HepG2 (cell line): ENCODE results near the gene SCAMP3. TPM values are rescaled to one million over a fixed set of nuclear protein-coding genes. Genes with fewer than 3 reads are reported as not detected.

Experiments used
- ATF5 ChIP-seq: sonication (generic); formaldehyde crosslinking; IDR thresholded peaks from 2 replicates; pipeline ENCODE4 v1.4.0; 2020; ENCODE audit warnings: mild to moderate bottlenecking, low read depth, missing genetic modification reagents
- GLI4 ChIP-seq: sonication (generic); formaldehyde crosslinking; IDR thresholded peaks from 2 replicates; pipeline ENCODE4 v1.5.1; 2020; ENCODE audit warnings: missing genetic modification reagents, mild to moderate bottlenecking, moderate library complexity, borderline replicate concordance
- HMG20B ChIP-seq: conservative IDR thresholded peaks from 2 replicates; pipeline ENCODE4 v1.6.1; 2016; ENCODE audit warnings: missing genetic modification reagents, missing compliant biosample characterization
- HOXA5 ChIP-seq: sonication (generic); formaldehyde crosslinking; IDR thresholded peaks from 2 replicates; pipeline ENCODE4 v1.4.0; 2020; ENCODE audit warnings: missing genetic modification reagents
- IRF1 ChIP-seq: sonication (generic); formaldehyde crosslinking; IDR thresholded peaks from 2 replicates; pipeline ENCODE4 v1.4.0; 2020; ENCODE audit warnings: low read depth, mild to moderate bottlenecking, missing genetic modification reagents
- KDM3A ChIP-seq: IDR thresholded peaks from 2 replicates; pipeline ENCODE4 v1.6.1; 2018; ENCODE audit warnings: low read depth, missing compliant biosample characterization
- NFYC ChIP-seq: IDR thresholded peaks from 2 replicates; pipeline ENCODE4 v1.6.1; 2016; ENCODE audit warnings: missing genetic modification reagents, missing compliant biosample characterization
- PLRG1 ChIP-seq: fragments of 450-650 bp; conservative IDR thresholded peaks from 2 replicates; pipeline ENCODE4 v1.6.1; 2016
- PRMT3 ChIP-seq: sonication (generic); formaldehyde crosslinking; IDR thresholded peaks from 2 replicates; pipeline ENCODE4 v1.8.1; 2022; ENCODE audit warnings: low read depth, mild to moderate bottlenecking, moderate library complexity, missing genetic modification reagents, borderline replicate concordance
- REXO4 ChIP-seq: sonication (generic); formaldehyde crosslinking; IDR thresholded peaks from 2 replicates; pipeline ENCODE4 v1.8.0; 2022; ENCODE audit warnings: missing genetic modification reagents, mild to moderate bottlenecking, borderline replicate concordance
- SALL1 ChIP-seq: sonication (generic); formaldehyde crosslinking; IDR thresholded peaks from 2 replicates; pipeline ENCODE4 v1.8.0; 2022; ENCODE audit warnings: mild to moderate bottlenecking, missing genetic modification reagents
- TBX3 ChIP-seq: fragments of 450-650 bp; IDR thresholded peaks from 2 replicates; pipeline ENCODE4 v1.6.1; 2017; ENCODE audit warnings: antibody characterized with exemption, mild to moderate bottlenecking, inconsistent platforms, borderline replicate concordance
- USF2 ChIP-seq, 2 experiments: sonication (generic) in 1 of 2; formaldehyde crosslinking in 1 of 2; IDR thresholded peaks; 2 replicates each; pipeline versions ENCODE4 v1.5.1 to v1.6.1; 2011 to 2020; ENCODE audit warnings: borderline replicate concordance in 1 of 2, low read depth in 1 of 2, low read length in 1 of 2, mild to moderate bottlenecking in 1 of 2, missing genetic modification reagents in 1 of 2, moderate library complexity in 1 of 2
- ZBTB25 ChIP-seq: IDR thresholded peaks from 2 replicates; pipeline ENCODE4 v1.6.1; 2018; ENCODE audit warnings: missing genetic modification reagents
- ZNF101 ChIP-seq: sonication (generic); formaldehyde crosslinking; IDR thresholded peaks from 2 replicates; pipeline ENCODE4 v1.4.0; 2020; ENCODE audit warnings: mild to moderate bottlenecking, low read depth, missing genetic modification reagents, borderline replicate concordance
- ZNF138 ChIP-seq: sonication (generic); formaldehyde crosslinking; IDR thresholded peaks from 2 replicates; pipeline ENCODE4 v1.5.0; 2020; ENCODE audit warnings: mild to moderate bottlenecking, low read depth, missing genetic modification reagents
- ZNF18 ChIP-seq: sonication (generic); formaldehyde crosslinking; IDR thresholded peaks from 2 replicates; pipeline ENCODE4 v1.8.0; 2022; ENCODE audit warnings: mild to moderate bottlenecking, missing genetic modification reagents; ENCODE audit not compliant: insufficient replicate concordance
- ZNF577 ChIP-seq: sonication (generic); formaldehyde crosslinking; IDR thresholded peaks from 2 replicates; pipeline ENCODE4 v1.4.0; 2020; ENCODE audit warnings: mild to moderate bottlenecking, low read depth, missing genetic modification reagents, borderline replicate concordance
- ZNF580 ChIP-seq: IDR thresholded peaks from 2 replicates; pipeline ENCODE4 v1.6.1; 2016; ENCODE audit warnings: low read depth, borderline replicate concordance
- ZNF589 ChIP-seq: sonication (generic); formaldehyde crosslinking; conservative IDR thresholded peaks from 2 replicates; pipeline ENCODE4 v1.8.0; 2022; ENCODE audit warnings: mild to moderate bottlenecking, moderate library complexity, missing genetic modification reagents
- ZNF660 ChIP-seq: sonication (generic); formaldehyde crosslinking; IDR thresholded peaks from 2 replicates; pipeline ENCODE4 v1.5.1; 2020; ENCODE audit warnings: mild to moderate bottlenecking, low read depth, missing genetic modification reagents, borderline replicate concordance
- polyA plus RNA-seq, 8 experiments: library from polyadenylated mRNA; depleted of rRNA in 3 of 8; stranded (reverse) in 7 of 8; unstranded in 1 of 8; fragments of >200 nt; fragmentation: Illumina TruSeq in 4 of 8; extraction: Trizol in 4 of 8; gene quantifications; 2 replicates each; pipeline versions ENCODE4 v1.2.1 to v1.2.3, GENCODE V29; 2011 to 2016; ENCODE audit warnings: low read depth in 4 of 8, missing spikeins in 1 of 8, mixed read lengths in 1 of 8; ENCODE audit not compliant: insufficient read depth in 1 of 8
- total RNA-seq, 5 experiments: library from RNA; depleted of rRNA; stranded (reverse); fragments of >200 nt; fragmentation: Illumina TruSeq; extraction: Trizol; gene quantifications; 2 replicates each; pipeline ENCODE4 v1.2.3, GENCODE V29; 2016; ENCODE audit warnings: low read depth in 1 of 5

SCAMP3 gene
- total and polyA plus RNA-seq, 2 of the 13 experiments (the other 11 are each of a cell fraction or from before 2014, with no cell fraction given) = 46.8 to 83.3 TPM

GRCh38 chr1:155308493-155309422, 46.6 kb upstream of the SCAMP3 start, which contains the start of gene FDPS (continued):
- TF ChIP-seq ZNF101 (CRISPR knock-in tag) = no peak
- TF ChIP-seq ZNF138 (CRISPR knock-in tag) = peak; percentile 51; the same call in 1 of the 2 replicates
- TF ChIP-seq IRF1 (CRISPR knock-in tag) = no peak
- peak; percentile 38; the same call in 1 of the 2 replicates for TF ChIP-seq KDM3A (CRISPR knock-in tag)
- TF ChIP-seq USF2 (IDR thresholded peaks at IDR 0.05; ENCODE audit: low read depth, low read length) = peak; percentile 59
- peak; percentile 63 for TF ChIP-seq USF2 (CRISPR knock-in tag; IDR thresholded peaks at IDR 0.05; ENCODE audit: borderline replicate concordance)
- TF ChIP-seq ATF5 (CRISPR knock-in tag) = no peak
- TF ChIP-seq HOXA5 (CRISPR knock-in tag) = peak; percentile 52; the same call in 1 of the 2 replicates
- no peak for TF ChIP-seq ZNF577 (CRISPR knock-in tag)
- TF ChIP-seq GLI4 = no peak
- TF ChIP-seq PRMT3 (CRISPR knock-in tag) = no peak
- TF ChIP-seq ZNF589 = no peak; the same call in 1 of the 2 replicates
- TF ChIP-seq REXO4 (CRISPR knock-in tag) = no peak
- no peak for TF ChIP-seq TBX3
- TF ChIP-seq ZBTB25 (CRISPR knock-in tag) = no peak
- no peak for TF ChIP-seq ZNF660 (CRISPR knock-in tag)
- TF ChIP-seq HMG20B = 0 out of 2 replicates have a peak, but pooled peaks have one; percentile 16
- peak; percentile 51; the same call in 1 of the 2 replicates for TF ChIP-seq SALL1 (CRISPR knock-in tag)
- peak; percentile 87 for TF ChIP-seq ZNF18
- TF ChIP-seq NFYC (CRISPR knock-in tag) = peak; percentile 99
- TF ChIP-seq PLRG1 = no peak
- TF ChIP-seq ZNF580 = no peak; the same call in 1 of the 2 replicates
